ENCODE data around the gene ZG16B.
A peak's percentile ranks its signal among the peaks of the same experiment; 100 is the strongest.

ZG16B gene

GRCh38 chr16:2825049-2825742 is 4.9 kb upstream of the ZG16B start:
- DNase-seq (ENCODE audit: low spot score) = no peak

GRCh38 chr16:2825906-2826305 is 4.2 kb upstream of the ZG16B start:
- DNase-seq (ENCODE audit: low spot score) = no peak

GRCh38 chr16:2826591-2827373 is 3.3 kb upstream of the ZG16B start:
- DNase-seq (ENCODE audit: low spot score) = no peak

- no peak for DNase-seq (ENCODE audit: low spot score)
Measured at GRCh38 chr16:2827374-2827791, 2.7 kb upstream of the ZG16B start.

- no peak for DNase-seq (ENCODE audit: low spot score)
Measured at GRCh38 chr16:2827831-2828520, 2.1 kb upstream of the ZG16B start.

- DNase-seq (ENCODE audit: low spot score) = no peak
Measured at GRCh38 chr16:2828521-2828840, 1.6 kb upstream of the ZG16B start.

- DNase-seq (ENCODE audit: low spot score) = no peak
Measured at GRCh38 chr16:2828876-2829430, 1.1 kb upstream of the ZG16B start.

- DNase-seq (ENCODE audit: low spot score) = no peak
Measured at GRCh38 chr16:2830355-2830695, 222 bp downstream of the ZG16B start.

GRCh38 chr16:2831203-2831602 is 1.1 kb downstream of the ZG16B start:
- DNase-seq (ENCODE audit: low spot score) = no peak

- DNase-seq (ENCODE audit: low spot score) = no peak
Measured at GRCh38 chr16:2833776-2834175, 3.7 kb downstream of the ZG16B start.

- DNase-seq (ENCODE audit: low spot score) = no peak
Measured at GRCh38 chr16:2834968-2835367, 4.9 kb downstream of the ZG16B start.

- DNase-seq (ENCODE audit: low spot score) = no peak
Measured at GRCh38 chr16:2835638-2836493, 5.8 kb downstream of the ZG16B start.

- no peak for DNase-seq (ENCODE audit: low spot score)
Measured at GRCh38 chr16:2836646-2837508, 6.8 kb downstream of the ZG16B start.

GRCh38 chr16:2838928-2839327 is 8.8 kb downstream of the ZG16B start:
- peak; percentile 54 for DNase-seq (ENCODE audit: low spot score)

GRCh38 chr16:2839650-2840450 is 9.7 kb downstream of the ZG16B start:
- no peak for DNase-seq (ENCODE audit: low spot score)

GRCh38 chr16:2840914-2841313 is 10.8 kb downstream of the ZG16B start:
- DNase-seq (ENCODE audit: low spot score) = no peak

- DNase-seq (ENCODE audit: low spot score) = no peak
Measured at GRCh38 chr16:2841606-2842339, 11.7 kb downstream of the ZG16B start.

GRCh38 chr16:2842340-2843000 is 12.4 kb downstream of the ZG16B start:
- DNase-seq (ENCODE audit: low spot score) = peak; percentile 67

GRCh38 chr16:2843526-2843925 is 13.4 kb downstream of the ZG16B start:
- no peak for DNase-seq (ENCODE audit: low spot score)

All from CD4-positive, alpha-beta T cell treated with Interleukin-2 at 100 ng/mL for 4 hours (primary cell).